ENCODE data around the gene SEZ6L2.
"Not testable (repeated sequence)": the region's sequence is repeated elsewhere in the genome, so short reads cannot be mapped to it uniquely, and the experiment has no call there.

Gene SEZ6L2

GRCh38 chr16:29899516-29900101 is at the start of gene SEZ6L2:
TSS of gene SEZ6L2 (minus strand) at chr16:29899550. CDS start at chr16:29899019, 531 bp downstream.
- peak; percentile 30 for TF ChIP-seq CTCF (IDR thresholded peaks at IDR 0.05; ENCODE audit: insufficient read depth, low read length, missing control alignments)
- peak within 1 kb of the TSS; percentile 70 for H3K4me3 ChIP-seq (ENCODE audit: low read depth, low read length)
- ChIA-PET POLR2A (interaction anchor here (0.5 to 2.6 kb wide), 10 partner anchors 9 to 105 kb away, joined by 3 to 15 read pairs (median 4); partner anchors contain the start of gene KCTD13), CTCF (interaction anchor here (0.8 to 2.4 kb wide), 11 partner anchors 10 to 135 kb away, joined by 3 to 9 read pairs (median 4); no protein-coding TSS in a partner anchor)
- peak; percentile 12 for DNase-seq (ENCODE audit: low read depth, low spot score)

GRCh38 chr16:29947897-29948296 is 48.5 kb upstream of the SEZ6L2 start:
- no peak for TF ChIP-seq CTCF (IDR thresholded peaks at IDR 0.05; ENCODE audit: insufficient read depth, low read length, missing control alignments)
- ChIA-PET POLR2A (interaction anchor here (0.7 kb wide), 1 partner anchor 92 kb away, joined by 3 read pairs; no protein-coding TSS in a partner anchor), CTCF (interaction anchor here (1.0 kb wide), 1 partner anchor 163 kb away, joined by 4 read pairs; no protein-coding TSS in a partner anchor)
- no peak overlapping the region for H3K4me3 ChIP-seq (ENCODE audit: low read depth, low read length)
- no peak for DNase-seq (ENCODE audit: low read depth, low spot score)

- peak; percentile 95 for DNase-seq (ENCODE audit: low read depth, low spot score)
- peak; percentile 41 for TF ChIP-seq CTCF (IDR thresholded peaks at IDR 0.05; ENCODE audit: insufficient read depth, low read length, missing control alignments)
- ChIA-PET POLR2A (interaction anchor here (0.6 to 2.8 kb wide), 6 partner anchors 17 to 293 kb away, joined by 3 to 21 read pairs (median 6); partner anchors contain the start of genes ASPHD1, KCTD13, PAGR1 and TAOK2), CTCF (interaction anchor here (0.7 to 3.6 kb wide), 11 partner anchors 10 to 88 kb away, joined by 3 to 19 read pairs (median 8); partner anchors contain the start of genes KCTD13, TAOK2, TLCD3B and TMEM219)
- peak overlapping the region; percentile 24 for H3K4me3 ChIP-seq (ENCODE audit: low read depth, low read length)
These were observed 44.8 kb upstream of the SEZ6L2 start for GRCh38 chr16:29943846-29944799.

GRCh38 chr16:29940656-29941055 is 41.3 kb upstream of the SEZ6L2 start:
- no peak for DNase-seq (ENCODE audit: low read depth, low spot score)
- no peak overlapping the region for H3K4me3 ChIP-seq (ENCODE audit: low read depth, low read length)
- no peak for TF ChIP-seq CTCF (IDR thresholded peaks at IDR 0.05; ENCODE audit: insufficient read depth, low read length, missing control alignments)
- ChIA-PET CTCF (no interaction called here), POLR2A (no interaction called here)

- CTCF ChIA-PET, result interaction anchor here (4.3 kb wide), 1 partner anchor 11 kb away, joined by 15 read pairs; no protein-coding TSS in a partner anchor
- H3K4me3 ChIP-seq (ENCODE audit: low read depth, low read length); POLR2A ChIA-PET; DNase-seq (ENCODE audit: low read depth, low spot score): not testable (repeated sequence)
These were observed 32.4 kb upstream of the SEZ6L2 start for GRCh38 chr16:29931750-29932149.

- DNase-seq (ENCODE audit: low read depth, low spot score), result no peak
- no peak for TF ChIP-seq CTCF (IDR thresholded peaks at IDR 0.05; ENCODE audit: insufficient read depth, low read length, missing control alignments)
- CTCF ChIA-PET, result interaction anchor here (1.1 to 2.2 kb wide), 8 partner anchors 7 to 94 kb away, joined by 3 to 7 read pairs (median 4); partner anchors contain the start of gene TAOK2
- POLR2A ChIA-PET, result interaction anchor here (1.0 to 2.3 kb wide), 5 partner anchors 16 to 77 kb away, joined by 3 to 11 read pairs (median 9); partner anchors contain the start of genes TAOK2 and TMEM219
- H3K4me3 ChIP-seq (ENCODE audit: low read depth, low read length), result peak overlapping the region; percentile 95
These were observed 27.9 kb upstream of the SEZ6L2 start for GRCh38 chr16:29927070-29927905.
